Erythroblast (primary cell): ENCODE data around the gene IRX4.

ENCODE experiments used
- GATA1 ChIP-seq: IDR thresholded peaks from 2 replicates; pipeline ENCODE4 v1.6.1; 2011; ENCODE audit warnings: low read depth, mild to moderate bottlenecking, control low read depth, low read length, moderate library complexity
- POLR2A ChIP-seq: IDR thresholded peaks from 2 replicates; pipeline ENCODE4 v1.6.1; 2011; ENCODE audit warnings: mild to moderate bottlenecking, low read length

DNA sequence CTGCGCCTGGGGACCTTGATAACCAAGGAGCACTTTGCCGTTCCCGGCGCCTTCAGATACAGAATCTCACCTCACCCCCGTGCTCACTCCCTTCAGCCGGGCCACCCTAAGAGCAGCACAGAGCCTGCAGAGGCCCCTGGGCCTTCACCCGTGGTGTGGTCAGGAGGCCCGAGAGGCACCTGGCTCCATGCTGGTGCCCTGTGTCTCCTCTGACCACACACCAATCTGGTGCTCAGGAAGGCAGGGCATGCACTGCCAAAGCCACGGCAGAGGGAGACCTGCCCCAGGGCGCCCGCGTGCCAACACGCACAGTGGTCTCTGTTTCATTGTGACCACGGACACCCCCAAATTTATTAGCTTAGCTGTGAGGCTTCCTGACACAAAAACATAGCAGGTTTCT lies 11.3 kb downstream of the IRX4 start:
- no peak for TF ChIP-seq POLR2A
- no peak for TF ChIP-seq GATA1
